H9 (cell line): ENCODE results near the gene ARPC2. TPM values are rescaled to one million over a fixed set of nuclear protein-coding genes. Genes with fewer than 3 reads are reported as not detected.

Experiments used
- DNase-seq: peaks from one replicate; pipeline ENCODE4 v3.0.0-alpha.2; 2017
- H2AFZ ChIP-seq: one replicate; pipeline ENCODE4 v1.6.1; 2013; ENCODE audit warnings: mild to moderate bottlenecking, low read length, control low read depth, moderate library complexity
- H2AK5ac ChIP-seq: 2 replicates; pipeline ENCODE4 v1.6.1; 2013; ENCODE audit warnings: low read length, control low read depth, mixed read lengths; ENCODE audit not compliant: insufficient read length
- H2BK120ac ChIP-seq: one replicate; pipeline ENCODE4 v1.6.1; 2013; ENCODE audit warnings: low read depth, mild to moderate bottlenecking, low read length, control low read depth, inconsistent platforms; ENCODE audit not compliant: poor library complexity, severe bottlenecking
- H2BK12ac ChIP-seq: 2 replicates; pipeline ENCODE4 v1.6.1; 2013; ENCODE audit warnings: low read length, control low read depth, mixed read lengths, low read depth; ENCODE audit not compliant: insufficient read length
- H2BK15ac ChIP-seq: 2 replicates; pipeline ENCODE4 v1.6.1; 2013; ENCODE audit warnings: low read depth, low read length, control low read depth
- H2BK20ac ChIP-seq: one replicate; pipeline ENCODE4 v1.6.1; 2013; ENCODE audit warnings: low read depth, mild to moderate bottlenecking, low read length, control low read depth, inconsistent platforms; ENCODE audit not compliant: poor library complexity, severe bottlenecking
- H2BK5ac ChIP-seq: 2 replicates; pipeline ENCODE4 v1.6.1; 2013; ENCODE audit warnings: low read length, control low read depth, mixed read lengths; ENCODE audit not compliant: insufficient read length
- H3K14ac ChIP-seq: 2 replicates; pipeline ENCODE4 v1.6.1; 2013; ENCODE audit warnings: low read length, control low read depth; ENCODE audit not compliant: insufficient read depth
- H3K18ac ChIP-seq: 2 replicates; pipeline ENCODE4 v1.6.1; 2013; ENCODE audit warnings: low read depth, mild to moderate bottlenecking, mixed read lengths, low read length, control low read depth; ENCODE audit not compliant: insufficient read length
- H3K23ac ChIP-seq: 2 replicates; pipeline ENCODE4 v1.6.1; 2013; ENCODE audit warnings: low read length, control low read depth, mixed read lengths, low read depth; ENCODE audit not compliant: insufficient read length
- H3K23me2 ChIP-seq: 2 replicates; pipeline ENCODE4 v1.6.1; 2013; ENCODE audit warnings: low read depth, mild to moderate bottlenecking, mixed read lengths, low read length, control low read depth; ENCODE audit not compliant: insufficient read length, poor library complexity, severe bottlenecking
- H3K27ac ChIP-seq: 2 replicates; pipeline ENCODE4 v1.5.1; 2013; ENCODE audit warnings: low read length, control low read depth, mixed read lengths, low read depth; ENCODE audit not compliant: insufficient read length
- H3K27me3 ChIP-seq: 2 replicates; pipeline ENCODE4 v1.6.1; 2013; ENCODE audit warnings: low read length, control low read depth, inconsistent platforms; ENCODE audit not compliant: insufficient read depth
- H3K4ac ChIP-seq: 2 replicates; pipeline ENCODE4 v1.6.1; 2013; ENCODE audit warnings: low read depth, mild to moderate bottlenecking, control low read depth, inconsistent platforms, low read length, moderate library complexity
- H3K4me1 ChIP-seq: 2 replicates; pipeline ENCODE4 v1.6.1; 2013; ENCODE audit warnings: low read length, control low read depth, inconsistent platforms; ENCODE audit not compliant: insufficient read depth
- H3K4me2 ChIP-seq: 2 replicates; pipeline ENCODE4 v1.6.1; 2013; ENCODE audit warnings: low read length, control low read depth, mixed read lengths; ENCODE audit not compliant: insufficient read length, insufficient read depth
- H3K56ac ChIP-seq: 2 replicates; pipeline ENCODE4 v1.6.1; 2013; ENCODE audit warnings: low read depth, mild to moderate bottlenecking, mixed read lengths, low read length, control low read depth; ENCODE audit not compliant: insufficient read length
- H3K79me1 ChIP-seq: 2 replicates; pipeline ENCODE4 v1.6.1; 2013; ENCODE audit warnings: low read depth, mild to moderate bottlenecking, moderate library complexity, low read length, control low read depth, inconsistent platforms; ENCODE audit not compliant: insufficient read depth, poor library complexity, severe bottlenecking
- H3K79me2 ChIP-seq: 2 replicates; pipeline ENCODE4 v1.6.1; 2013; ENCODE audit warnings: low read length, control low read depth, inconsistent platforms; ENCODE audit not compliant: insufficient read depth
- H3K9ac ChIP-seq: 2 replicates; pipeline ENCODE4 v1.6.1; 2013; ENCODE audit warnings: low read length, control low read depth, mixed read lengths; ENCODE audit not compliant: insufficient read length; ENCODE audit errors: extremely low read depth
- H3K9me3 ChIP-seq: one replicate; pipeline ENCODE4 v1.6.1; 2013; ENCODE audit warnings: low read depth, low read length, inconsistent platforms; ENCODE audit not compliant: control insufficient read depth
- H3T11ph ChIP-seq: one replicate; pipeline ENCODE4 v1.6.1; 2013; ENCODE audit warnings: mild to moderate bottlenecking, low read length, control low read depth, inconsistent platforms
- H4K20me1 ChIP-seq: one replicate; pipeline ENCODE4 v1.6.1; 2013; ENCODE audit not compliant: control insufficient read depth, insufficient read length, insufficient read depth
- H4K5ac ChIP-seq: 2 replicates; pipeline ENCODE4 v1.6.1; 2013; ENCODE audit warnings: low read depth, mild to moderate bottlenecking, mixed read lengths, low read length, control low read depth; ENCODE audit not compliant: insufficient read length
- H4K8ac ChIP-seq: replicated peaks from 2 replicates; pipeline ENCODE4 v1.6.1; 2013; ENCODE audit warnings: low read length, control low read depth, mixed read lengths, low read depth; ENCODE audit not compliant: insufficient read length
- H4K91ac ChIP-seq: 2 replicates; pipeline ENCODE4 v1.6.1; 2013; ENCODE audit warnings: low read depth, mild to moderate bottlenecking, moderate library complexity, mixed read lengths, low read length, control low read depth; ENCODE audit not compliant: insufficient read length
- H3K27ac Mint-ChIP-seq, 3 experiments: 2 replicates in 2 of 3; 3 replicates in 1 of 3; pipeline ENCODE4 v1.8.0; 2020 to 2021; ENCODE audit warnings: mixed read lengths in 3 of 3, mild to moderate bottlenecking in 1 of 3, moderate library complexity in 1 of 3
- H3K27me3 Mint-ChIP-seq: 2 replicates; pipeline ENCODE4 v1.8.0; 2021; ENCODE audit warnings: low read depth, mild to moderate bottlenecking, moderate library complexity, mixed read lengths
- H3K36me3 Mint-ChIP-seq, 3 experiments: 2 replicates in 2 of 3; 3 replicates in 1 of 3; pipeline ENCODE4 v1.8.0; 2020 to 2021; ENCODE audit warnings: low read depth in 3 of 3, mixed read lengths in 3 of 3; ENCODE audit not compliant: insufficient read depth in 1 of 3
- H3K4me1 Mint-ChIP-seq, 2 experiments: 2 replicates each; pipeline ENCODE4 v1.8.0; 2020; ENCODE audit warnings: mixed read lengths in 2 of 2
- H3K4me3 Mint-ChIP-seq, 2 experiments: 2 replicates in 1 of 2; 3 replicates in 1 of 2; pipeline ENCODE4 v1.8.0; 2020 to 2021; ENCODE audit warnings: mild to moderate bottlenecking in 2 of 2, mixed read lengths in 2 of 2, moderate library complexity in 1 of 2
- H3K9me3 Mint-ChIP-seq, 2 experiments: 2 replicates in 1 of 2; 3 replicates in 1 of 2; pipeline ENCODE4 v1.8.0; 2020; ENCODE audit warnings: mild to moderate bottlenecking in 2 of 2, mixed read lengths in 2 of 2, moderate library complexity in 1 of 2
- CTCF ChIP-seq: fragments of 200-600 bp; sonication (generic); conservative IDR thresholded peaks from 3 replicates; pipeline ENCODE4 v1.8.0; 2021; ENCODE audit warnings: antibody characterized with exemption, mild to moderate bottlenecking
- WGBS: extraction: QIAGEN DNeasy Blood & Tissue Kit; methylation state at CpG from one replicate; pipeline ENCODE4 v1.1.7; 2013; ENCODE audit warnings: missing lambda C conversion rate, low lambda C conversion rate, mixed read lengths; ENCODE audit not compliant: insufficient read length; ENCODE audit errors: extremely low coverage; 5-methylcytosine and 5-hydroxymethylcytosine counted together
- total RNA-seq: library from RNA; stranded (reverse); gene quantifications from 2 replicates; pipeline ENCODE4 v1.2.1, GENCODE V29; 2021

ARPC2 gene
- total RNA-seq, 1 experiment from 2014 or later, result 197 TPM

- Histone ChIP-seq H2BK15ac (no peak overlapping the region), H3K14ac (no peak overlapping the region), H2AFZ (no peak overlapping the region), H4K8ac (no peak overlapping the region), H3T11ph (no peak overlapping the region), H3K79me1 (no peaks in the 10 kb centered on the region), H3K27me3 (no peaks in the 10 kb centered on the region), H2BK5ac (no peak overlapping the region), H4K20me1 (no peaks in the 10 kb centered on the region), H3K4me1 (peaks cover 3% of the 10 kb centered on the region; the same call in 1 of the 2 replicates), H4K5ac (no peak overlapping the region), H3K23ac (no peak overlapping the region), H3K18ac (no peak overlapping the region), H3K4ac (no peak overlapping the region), H3K23me2 (no peaks in the 10 kb centered on the region), H3K27ac (no peak overlapping the region), H3K56ac (no peak overlapping the region), H3K9me3 (no peaks in the 10 kb centered on the region), H4K91ac (no peak overlapping the region), H2BK20ac (no peak overlapping the region), H2BK12ac (no peak overlapping the region), H3K4me2 (no peak overlapping the region), H2BK120ac (no peak overlapping the region), H2AK5ac (no peak overlapping the region), H3K9ac (no peak overlapping the region), H3K79me2 (no peaks in the 10 kb centered on the region)
- DNase-seq, result no peak
- no peak overlapping the region for H3K4me3 Mint-ChIP-seq
- H3K27me3 Mint-ChIP-seq, result peaks cover 2% of the 10 kb centered on the region; the same call in 1 of the 2 replicates
- no peak overlapping the region for H3K27ac Mint-ChIP-seq
- WGBS, result no CpG with 5 or more reads among the region's 4 CpGs
- no peaks in the 10 kb centered on the region for H3K9me3 Mint-ChIP-seq
- H3K4me1 Mint-ChIP-seq, result peaks cover 8% of the 10 kb centered on the region in 2 experiments
- no peak for TF ChIP-seq CTCF
- H3K36me3 Mint-ChIP-seq, result no peaks in the 10 kb centered on the region; a peak in 1 of 7 replicates
Observed at GRCh38 chr2:218187296-218188015, 29.5 kb upstream of the ARPC2 start.
